H9 (cell line): ENCODE results near the gene ZNF555. TPM values are rescaled to one million over a fixed set of nuclear protein-coding genes. Genes with fewer than 3 reads are reported as not detected.

Experiments used
- DNase-seq: peaks from one replicate; pipeline ENCODE4 v3.0.0-alpha.2; 2017
- H2AFZ ChIP-seq: one replicate; pipeline ENCODE4 v1.6.1; 2013; ENCODE audit warnings: mild to moderate bottlenecking, low read length, control low read depth, moderate library complexity
- H2AK5ac ChIP-seq: 2 replicates; pipeline ENCODE4 v1.6.1; 2013; ENCODE audit warnings: low read length, control low read depth, mixed read lengths; ENCODE audit not compliant: insufficient read length
- H2BK120ac ChIP-seq: one replicate; pipeline ENCODE4 v1.6.1; 2013; ENCODE audit warnings: low read depth, mild to moderate bottlenecking, low read length, control low read depth, inconsistent platforms; ENCODE audit not compliant: poor library complexity, severe bottlenecking
- H2BK12ac ChIP-seq: 2 replicates; pipeline ENCODE4 v1.6.1; 2013; ENCODE audit warnings: low read length, control low read depth, mixed read lengths, low read depth; ENCODE audit not compliant: insufficient read length
- H2BK15ac ChIP-seq: 2 replicates; pipeline ENCODE4 v1.6.1; 2013; ENCODE audit warnings: low read depth, low read length, control low read depth
- H2BK20ac ChIP-seq: one replicate; pipeline ENCODE4 v1.6.1; 2013; ENCODE audit warnings: low read depth, mild to moderate bottlenecking, low read length, control low read depth, inconsistent platforms; ENCODE audit not compliant: poor library complexity, severe bottlenecking
- H2BK5ac ChIP-seq: 2 replicates; pipeline ENCODE4 v1.6.1; 2013; ENCODE audit warnings: low read length, control low read depth, mixed read lengths; ENCODE audit not compliant: insufficient read length
- H3K14ac ChIP-seq: 2 replicates; pipeline ENCODE4 v1.6.1; 2013; ENCODE audit warnings: low read length, control low read depth; ENCODE audit not compliant: insufficient read depth
- H3K18ac ChIP-seq: 2 replicates; pipeline ENCODE4 v1.6.1; 2013; ENCODE audit warnings: low read depth, mild to moderate bottlenecking, mixed read lengths, low read length, control low read depth; ENCODE audit not compliant: insufficient read length
- H3K23ac ChIP-seq: 2 replicates; pipeline ENCODE4 v1.6.1; 2013; ENCODE audit warnings: low read length, control low read depth, mixed read lengths, low read depth; ENCODE audit not compliant: insufficient read length
- H3K23me2 ChIP-seq: 2 replicates; pipeline ENCODE4 v1.6.1; 2013; ENCODE audit warnings: low read depth, mild to moderate bottlenecking, mixed read lengths, low read length, control low read depth; ENCODE audit not compliant: insufficient read length, poor library complexity, severe bottlenecking
- H3K27ac ChIP-seq: 2 replicates; pipeline ENCODE4 v1.5.1; 2013; ENCODE audit warnings: low read length, control low read depth, mixed read lengths, low read depth; ENCODE audit not compliant: insufficient read length
- H3K27me3 ChIP-seq: 2 replicates; pipeline ENCODE4 v1.6.1; 2013; ENCODE audit warnings: low read length, control low read depth, inconsistent platforms; ENCODE audit not compliant: insufficient read depth
- H3K4ac ChIP-seq: 2 replicates; pipeline ENCODE4 v1.6.1; 2013; ENCODE audit warnings: low read depth, mild to moderate bottlenecking, control low read depth, inconsistent platforms, low read length, moderate library complexity
- H3K4me1 ChIP-seq: 2 replicates; pipeline ENCODE4 v1.6.1; 2013; ENCODE audit warnings: low read length, control low read depth, inconsistent platforms; ENCODE audit not compliant: insufficient read depth
- H3K4me2 ChIP-seq: 2 replicates; pipeline ENCODE4 v1.6.1; 2013; ENCODE audit warnings: low read length, control low read depth, mixed read lengths; ENCODE audit not compliant: insufficient read length, insufficient read depth
- H3K56ac ChIP-seq: 2 replicates; pipeline ENCODE4 v1.6.1; 2013; ENCODE audit warnings: low read depth, mild to moderate bottlenecking, mixed read lengths, low read length, control low read depth; ENCODE audit not compliant: insufficient read length
- H3K79me1 ChIP-seq: 2 replicates; pipeline ENCODE4 v1.6.1; 2013; ENCODE audit warnings: low read depth, mild to moderate bottlenecking, moderate library complexity, low read length, control low read depth, inconsistent platforms; ENCODE audit not compliant: insufficient read depth, poor library complexity, severe bottlenecking
- H3K79me2 ChIP-seq: 2 replicates; pipeline ENCODE4 v1.6.1; 2013; ENCODE audit warnings: low read length, control low read depth, inconsistent platforms; ENCODE audit not compliant: insufficient read depth
- H3K9ac ChIP-seq: 2 replicates; pipeline ENCODE4 v1.6.1; 2013; ENCODE audit warnings: low read length, control low read depth, mixed read lengths; ENCODE audit not compliant: insufficient read length; ENCODE audit errors: extremely low read depth
- H3K9me3 ChIP-seq: one replicate; pipeline ENCODE4 v1.6.1; 2013; ENCODE audit warnings: low read depth, low read length, inconsistent platforms; ENCODE audit not compliant: control insufficient read depth
- H3T11ph ChIP-seq: one replicate; pipeline ENCODE4 v1.6.1; 2013; ENCODE audit warnings: mild to moderate bottlenecking, low read length, control low read depth, inconsistent platforms
- H4K20me1 ChIP-seq: one replicate; pipeline ENCODE4 v1.6.1; 2013; ENCODE audit not compliant: control insufficient read depth, insufficient read length, insufficient read depth
- H4K5ac ChIP-seq: 2 replicates; pipeline ENCODE4 v1.6.1; 2013; ENCODE audit warnings: low read depth, mild to moderate bottlenecking, mixed read lengths, low read length, control low read depth; ENCODE audit not compliant: insufficient read length
- H4K8ac ChIP-seq: replicated peaks from 2 replicates; pipeline ENCODE4 v1.6.1; 2013; ENCODE audit warnings: low read length, control low read depth, mixed read lengths, low read depth; ENCODE audit not compliant: insufficient read length
- H4K91ac ChIP-seq: 2 replicates; pipeline ENCODE4 v1.6.1; 2013; ENCODE audit warnings: low read depth, mild to moderate bottlenecking, moderate library complexity, mixed read lengths, low read length, control low read depth; ENCODE audit not compliant: insufficient read length
- H3K27ac Mint-ChIP-seq, 3 experiments: 2 replicates in 2 of 3; 3 replicates in 1 of 3; pipeline ENCODE4 v1.8.0; 2020 to 2021; ENCODE audit warnings: mixed read lengths in 3 of 3, mild to moderate bottlenecking in 1 of 3, moderate library complexity in 1 of 3
- H3K27me3 Mint-ChIP-seq: 2 replicates; pipeline ENCODE4 v1.8.0; 2021; ENCODE audit warnings: low read depth, mild to moderate bottlenecking, moderate library complexity, mixed read lengths
- H3K36me3 Mint-ChIP-seq, 3 experiments: 2 replicates in 2 of 3; 3 replicates in 1 of 3; pipeline ENCODE4 v1.8.0; 2020 to 2021; ENCODE audit warnings: low read depth in 3 of 3, mixed read lengths in 3 of 3; ENCODE audit not compliant: insufficient read depth in 1 of 3
- H3K4me1 Mint-ChIP-seq, 2 experiments: 2 replicates each; pipeline ENCODE4 v1.8.0; 2020; ENCODE audit warnings: mixed read lengths in 2 of 2
- H3K4me3 Mint-ChIP-seq, 2 experiments: 2 replicates in 1 of 2; 3 replicates in 1 of 2; pipeline ENCODE4 v1.8.0; 2020 to 2021; ENCODE audit warnings: mild to moderate bottlenecking in 2 of 2, mixed read lengths in 2 of 2, moderate library complexity in 1 of 2
- H3K9me3 Mint-ChIP-seq, 2 experiments: 2 replicates in 1 of 2; 3 replicates in 1 of 2; pipeline ENCODE4 v1.8.0; 2020; ENCODE audit warnings: mild to moderate bottlenecking in 2 of 2, mixed read lengths in 2 of 2, moderate library complexity in 1 of 2
- WGBS: extraction: QIAGEN DNeasy Blood & Tissue Kit; methylation state at CpG from one replicate; pipeline ENCODE4 v1.1.7; 2013; ENCODE audit warnings: missing lambda C conversion rate, low lambda C conversion rate, mixed read lengths; ENCODE audit not compliant: insufficient read length; ENCODE audit errors: extremely low coverage; 5-methylcytosine and 5-hydroxymethylcytosine counted together
- total RNA-seq: library from RNA; stranded (reverse); gene quantifications from 2 replicates; pipeline ENCODE4 v1.2.1, GENCODE V29; 2021
- TF ChIP-seq, protein P1 (sequence below): fragments of 200-600 bp; sonication (generic); conservative IDR thresholded peaks from 3 replicates; pipeline ENCODE4 v1.8.0; 2021; ENCODE audit warnings: antibody characterized with exemption, mild to moderate bottlenecking

The ZNF555 gene
- total RNA-seq, 1 experiment from 2014 or later = 7.8 TPM

DNA sequence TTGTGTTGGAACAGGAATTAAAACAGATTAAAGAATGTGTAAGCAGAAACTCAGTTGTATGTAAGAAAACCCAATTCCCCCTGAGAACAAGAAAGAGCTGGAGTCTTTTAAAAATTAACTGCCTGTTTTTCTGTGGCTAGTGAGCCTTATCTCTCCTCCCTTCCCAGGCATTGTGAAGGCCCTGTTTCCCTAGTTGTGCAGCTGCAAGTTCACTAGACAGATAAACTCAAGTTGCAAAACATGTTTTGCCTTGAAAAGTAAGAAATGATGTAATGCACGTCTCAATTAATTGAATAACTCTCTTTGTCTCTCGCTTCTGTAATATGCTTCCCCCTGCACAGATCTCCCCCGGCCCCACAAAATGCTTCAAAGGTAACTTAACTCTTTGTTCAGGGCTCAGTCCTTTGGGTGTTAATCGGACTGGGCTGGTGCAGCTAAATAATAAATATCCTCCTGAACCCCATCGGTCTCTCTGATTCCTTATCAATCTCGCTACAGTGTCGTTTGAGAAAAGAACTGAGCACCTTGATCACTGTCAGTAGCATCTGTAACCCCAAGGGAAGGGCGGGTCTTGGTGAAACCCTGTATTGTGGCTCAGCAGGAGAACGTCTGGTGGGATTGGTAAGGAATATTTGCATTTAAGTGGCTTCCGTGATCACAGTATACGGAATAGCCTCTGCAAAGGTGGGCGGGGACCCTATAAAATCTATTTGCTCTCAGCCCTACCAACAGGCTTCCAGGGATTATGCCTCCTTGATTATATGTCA is 24.2 kb downstream of the ZNF555 start:
- Histone ChIP-seq H4K8ac (no peak overlapping the region), H4K91ac (no peak overlapping the region), H2BK120ac (no peak overlapping the region), H2BK12ac (no peak overlapping the region), H2AK5ac (no peak overlapping the region), H3K18ac (no peak overlapping the region), H3T11ph (no peak overlapping the region), H3K56ac (no peak overlapping the region), H3K23me2 (no peaks in the 10 kb centered on the region), H4K20me1 (no peaks in the 10 kb centered on the region), H3K23ac (no peak overlapping the region), H3K4ac (no peak overlapping the region), H2BK15ac (no peak overlapping the region), H3K27me3 (no peaks in the 10 kb centered on the region), H3K14ac (no peak overlapping the region), H3K79me1 (no peaks in the 10 kb centered on the region), H2BK5ac (no peak overlapping the region), H4K5ac (no peak overlapping the region), H3K4me1 (no peaks in the 10 kb centered on the region), H3K4me2 (no peak overlapping the region), H2AFZ (no peak overlapping the region), H3K9me3 (peaks cover 5% of the 10 kb centered on the region), H2BK20ac (no peak overlapping the region), H3K79me2 (no peaks in the 10 kb centered on the region), H3K27ac (no peak overlapping the region), H3K9ac (no peak overlapping the region)
- no peak for DNase-seq
- no peak overlapping the region for H3K4me3 Mint-ChIP-seq
- peaks cover 74 to 83% of the 10 kb centered on the region in 2 experiments for H3K9me3 Mint-ChIP-seq
- no peak overlapping the region for H3K27ac Mint-ChIP-seq
- no CpG with 5 or more reads among the region's 12 CpGs for WGBS
- H3K4me1 Mint-ChIP-seq = no peaks in the 10 kb centered on the region
- TF ChIP-seq, protein P1, sequence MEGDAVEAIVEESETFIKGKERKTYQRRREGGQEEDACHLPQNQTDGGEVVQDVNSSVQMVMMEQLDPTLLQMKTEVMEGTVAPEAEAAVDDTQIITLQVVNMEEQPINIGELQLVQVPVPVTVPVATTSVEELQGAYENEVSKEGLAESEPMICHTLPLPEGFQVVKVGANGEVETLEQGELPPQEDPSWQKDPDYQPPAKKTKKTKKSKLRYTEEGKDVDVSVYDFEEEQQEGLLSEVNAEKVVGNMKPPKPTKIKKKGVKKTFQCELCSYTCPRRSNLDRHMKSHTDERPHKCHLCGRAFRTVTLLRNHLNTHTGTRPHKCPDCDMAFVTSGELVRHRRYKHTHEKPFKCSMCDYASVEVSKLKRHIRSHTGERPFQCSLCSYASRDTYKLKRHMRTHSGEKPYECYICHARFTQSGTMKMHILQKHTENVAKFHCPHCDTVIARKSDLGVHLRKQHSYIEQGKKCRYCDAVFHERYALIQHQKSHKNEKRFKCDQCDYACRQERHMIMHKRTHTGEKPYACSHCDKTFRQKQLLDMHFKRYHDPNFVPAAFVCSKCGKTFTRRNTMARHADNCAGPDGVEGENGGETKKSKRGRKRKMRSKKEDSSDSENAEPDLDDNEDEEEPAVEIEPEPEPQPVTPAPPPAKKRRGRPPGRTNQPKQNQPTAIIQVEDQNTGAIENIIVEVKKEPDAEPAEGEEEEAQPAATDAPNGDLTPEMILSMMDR = no peak
- H3K27me3 Mint-ChIP-seq = peaks cover 21% of the 10 kb centered on the region
- peaks cover 13 to 15% (median 15%) of the 10 kb centered on the region in 3 experiments for H3K36me3 Mint-ChIP-seq
